Right atrium auricular region (tissue), 2 donors: Measurements from ENCODE around the gene DNASE2. TPM values are rescaled to one million over a fixed set of nuclear protein-coding genes. Genes with fewer than 3 reads are reported as not detected.

Experiments
- DNase-seq: peaks from one replicate; pipeline ENCODE4 v3.0.0-alpha.2; 2019; ENCODE audit warnings: low spot score
- H3K27ac ChIP-seq, 2 donors: fragments of 200-600 bp; sonication (generic); 1 replicate in 1 of 2; 2 replicates in 1 of 2; pipeline ENCODE4 v1.5.1; 2016 to 2019
- H3K27me3 ChIP-seq, 2 donors: fragments of 200-600 bp; sonication (generic); one replicate each; pipeline versions ENCODE4 v1.5.1 to v1.6.0; 2017 to 2019
- H3K36me3 ChIP-seq: fragments of 200-600 bp; sonication (generic); one replicate; pipeline ENCODE4 v1.5.1; 2016
- H3K4me1 ChIP-seq, 2 donors: fragments of 200-600 bp; sonication (generic); one replicate each; pipeline versions ENCODE4 v1.5.1 to v1.6.0; 2017 to 2019
- H3K4me3 ChIP-seq, 2 donors: fragments of 200-600 bp; sonication (generic); 1 replicate in 1 of 2; 2 replicates in 1 of 2; pipeline ENCODE4 v1.5.1; 2017 to 2019; ENCODE audit warnings: mild to moderate bottlenecking in 1 of 2, moderate library complexity in 1 of 2
- H3K9me3 ChIP-seq, 2 donors: fragments of 200-600 bp; sonication (generic); one replicate each; pipeline ENCODE4 v1.5.1; 2019
- total RNA-seq, 2 donors: library from RNA; depleted of rRNA; stranded (reverse); fragments of >200 nt; gene quantifications; one replicate each; pipeline ENCODE4 v1.1.0, GENCODE V29; 2016
- TF ChIP-seq, protein P1 (sequence below), 2 donors: fragments of 200-600 bp; sonication (generic); IDR thresholded peaks; one replicate each; pipeline ENCODE4 v1.5.1; 2019; ENCODE audit warnings: antibody characterized with exemption in 2 of 2

Gene DNASE2
- total RNA-seq, 2 donors from 2014 or later: 24.2 to 24.9 TPM

DNA sequence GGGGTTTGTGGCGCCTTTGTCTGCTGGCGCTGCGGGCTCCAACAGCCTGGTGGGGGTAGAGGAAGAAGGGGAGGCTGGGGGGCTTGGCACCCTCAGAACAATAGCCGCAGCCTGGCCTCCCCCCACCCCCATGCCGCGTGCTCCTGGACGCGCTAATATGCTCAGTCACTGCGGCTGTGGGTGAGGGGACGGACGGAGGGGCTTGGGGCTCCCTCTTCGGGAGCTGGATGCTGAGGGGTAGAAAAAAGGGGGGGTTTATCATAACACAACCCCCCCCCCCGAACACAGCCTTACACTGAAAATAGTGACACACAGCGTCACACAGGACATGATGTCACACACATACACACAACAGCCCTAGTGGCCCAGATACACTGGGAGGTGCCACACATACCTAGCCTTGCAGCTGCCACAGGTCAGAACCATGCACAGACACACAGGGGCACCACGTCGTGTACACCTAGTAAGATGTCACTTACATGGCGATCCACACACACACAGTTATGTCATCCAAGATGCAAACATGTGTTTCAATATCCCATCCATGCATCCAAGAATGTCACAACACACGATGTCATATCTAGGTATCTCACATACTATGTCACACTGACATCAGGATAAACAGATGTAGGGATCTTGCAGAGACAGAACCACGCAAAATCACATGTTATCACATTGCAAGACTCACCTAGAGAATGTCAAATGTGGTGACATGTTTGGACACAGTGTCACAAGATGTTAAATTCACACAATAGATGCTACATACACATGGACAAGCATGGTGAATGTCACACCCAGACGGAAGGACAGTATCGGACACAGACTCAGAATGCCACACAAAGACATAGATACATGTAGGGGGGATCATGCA lies 42.1 kb downstream of the DNASE2 start:
- Histone ChIP-seq H3K36me3 (no peaks in the 10 kb centered on the region), H3K4me3 (peak overlapping the region in 1 of 2 donors; percentile 42), H3K27me3 (peaks cover 38 to 61% of the 10 kb centered on the region in 2 donors), H3K9me3 (no peaks in the 10 kb centered on the region), H3K4me1 (peaks cover 0 to 31% of the 10 kb centered on the region in 2 donors), H3K27ac (no peak overlapping the region)
- DNase-seq: no peak
- TF ChIP-seq, protein P1, sequence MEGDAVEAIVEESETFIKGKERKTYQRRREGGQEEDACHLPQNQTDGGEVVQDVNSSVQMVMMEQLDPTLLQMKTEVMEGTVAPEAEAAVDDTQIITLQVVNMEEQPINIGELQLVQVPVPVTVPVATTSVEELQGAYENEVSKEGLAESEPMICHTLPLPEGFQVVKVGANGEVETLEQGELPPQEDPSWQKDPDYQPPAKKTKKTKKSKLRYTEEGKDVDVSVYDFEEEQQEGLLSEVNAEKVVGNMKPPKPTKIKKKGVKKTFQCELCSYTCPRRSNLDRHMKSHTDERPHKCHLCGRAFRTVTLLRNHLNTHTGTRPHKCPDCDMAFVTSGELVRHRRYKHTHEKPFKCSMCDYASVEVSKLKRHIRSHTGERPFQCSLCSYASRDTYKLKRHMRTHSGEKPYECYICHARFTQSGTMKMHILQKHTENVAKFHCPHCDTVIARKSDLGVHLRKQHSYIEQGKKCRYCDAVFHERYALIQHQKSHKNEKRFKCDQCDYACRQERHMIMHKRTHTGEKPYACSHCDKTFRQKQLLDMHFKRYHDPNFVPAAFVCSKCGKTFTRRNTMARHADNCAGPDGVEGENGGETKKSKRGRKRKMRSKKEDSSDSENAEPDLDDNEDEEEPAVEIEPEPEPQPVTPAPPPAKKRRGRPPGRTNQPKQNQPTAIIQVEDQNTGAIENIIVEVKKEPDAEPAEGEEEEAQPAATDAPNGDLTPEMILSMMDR (IDR thresholded peaks at IDR 0.05): no peak

DNA sequence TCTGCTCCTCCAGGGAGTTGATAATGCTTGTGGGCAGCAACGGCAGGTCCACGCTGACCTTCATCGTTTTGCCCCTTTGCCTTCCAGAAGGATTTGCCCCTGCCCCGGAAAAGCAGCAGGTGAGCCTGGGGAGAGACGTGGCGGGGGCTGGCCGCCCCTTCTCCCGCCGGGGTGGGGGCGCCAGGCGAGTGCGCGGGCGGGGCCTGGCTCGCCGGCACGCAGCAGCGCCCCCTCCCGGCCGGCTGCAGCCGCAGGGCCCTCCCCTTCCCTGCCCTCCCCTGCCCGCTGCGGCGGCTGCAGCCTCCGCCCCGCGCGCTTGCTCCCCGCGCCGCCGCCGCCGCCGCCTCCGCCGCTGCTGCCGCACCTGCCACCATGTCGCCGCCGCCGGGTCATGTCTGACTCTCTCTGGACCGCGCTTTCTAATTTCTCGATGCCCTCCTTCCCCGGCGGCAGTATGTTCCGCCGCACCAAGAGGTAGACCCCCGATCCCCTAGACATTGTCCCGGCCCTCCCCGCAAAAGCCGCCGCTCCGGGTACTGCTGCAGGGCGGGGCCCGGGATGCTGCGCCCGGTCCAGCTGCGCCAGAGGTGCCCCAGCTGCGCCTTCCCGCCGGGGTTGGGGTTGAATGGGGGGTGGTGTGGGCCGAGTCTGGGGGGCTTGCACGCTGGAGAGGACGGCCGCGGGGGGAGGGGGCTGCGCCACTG lies 42.9 kb downstream of the DNASE2 start, which contains the start of gene MAST1:
Gene MAST1, plus strand, starts transcription at position 334 of the 704 bp plus-strand sequence. Its CDS starts 58 bp downstream, at position 392.
- Histone ChIP-seq H3K36me3 (no peaks in the 10 kb centered on the region), H3K9me3 (no peaks in the 10 kb centered on the region), H3K27me3 (peaks cover 42 to 67% of the 10 kb centered on the region in 2 donors), H3K27ac (no peak within 1 kb of the TSS), H3K4me1 (peaks cover 0 to 39% of the 10 kb centered on the region in 2 donors), H3K4me3 (peak within 1 kb of the TSS in 1 of 2 donors; percentile 42)
- DNase-seq: no peak
- TF ChIP-seq, protein P1 (IDR thresholded peaks at IDR 0.05): peak; percentile 49 to 58

DNA sequence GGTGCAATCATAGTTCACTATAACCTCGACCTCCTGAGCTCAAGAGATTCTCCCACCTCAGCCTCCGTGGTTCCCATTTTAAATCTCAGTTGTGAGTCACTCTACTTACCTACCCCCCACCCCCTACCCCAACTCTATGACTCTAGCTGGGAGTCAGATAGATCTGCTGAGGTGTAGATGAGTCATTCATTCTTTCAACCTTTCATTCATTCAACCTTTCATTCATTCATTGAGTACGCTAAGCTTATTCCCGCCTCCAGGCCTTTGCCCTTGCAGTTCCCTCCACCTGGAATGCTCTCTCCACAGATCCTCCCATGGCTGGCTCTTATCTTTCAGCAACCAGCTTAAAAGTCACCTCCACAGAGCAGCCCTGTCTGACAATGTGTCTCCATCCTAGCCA lies 44.0 kb downstream of the DNASE2 start:
- Histone ChIP-seq H3K27ac (no peak overlapping the region), H3K4me3 (no peak overlapping the region), H3K9me3 (no peaks in the 10 kb centered on the region), H3K36me3 (no peaks in the 10 kb centered on the region), H3K4me1 (peaks cover 0 to 49% of the 10 kb centered on the region in 2 donors), H3K27me3 (peaks cover 52 to 76% of the 10 kb centered on the region in 2 donors)
- DNase-seq: no peak
- TF ChIP-seq, protein P1 (IDR thresholded peaks at IDR 0.05): no peak

DNA sequence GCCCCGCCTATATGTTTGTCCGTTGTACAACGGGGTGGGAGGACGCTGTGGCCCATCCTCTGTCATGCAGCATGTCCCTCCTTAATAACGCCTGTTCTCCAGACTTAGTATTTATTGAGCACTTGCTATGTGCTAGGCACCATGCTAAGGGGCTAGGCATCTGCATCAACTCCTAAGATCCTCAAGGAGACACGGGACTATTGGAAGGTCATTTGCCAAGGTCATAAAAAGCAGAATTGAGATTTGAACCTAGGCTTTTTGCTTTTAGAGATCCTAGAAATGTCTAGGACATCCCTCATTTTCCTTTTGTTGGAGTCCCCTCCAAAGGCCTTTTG lies 44.8 kb downstream of the DNASE2 start:
- TF ChIP-seq, protein P1 (IDR thresholded peaks at IDR 0.05): no peak
- Histone ChIP-seq H3K4me3 (no peak overlapping the region), H3K36me3 (no peaks in the 10 kb centered on the region), H3K4me1 (peaks cover 0 to 49% of the 10 kb centered on the region in 2 donors), H3K27ac (no peak overlapping the region), H3K27me3 (peaks cover 53 to 70% of the 10 kb centered on the region in 2 donors), H3K9me3 (no peaks in the 10 kb centered on the region)
- no peak for DNase-seq

DNA sequence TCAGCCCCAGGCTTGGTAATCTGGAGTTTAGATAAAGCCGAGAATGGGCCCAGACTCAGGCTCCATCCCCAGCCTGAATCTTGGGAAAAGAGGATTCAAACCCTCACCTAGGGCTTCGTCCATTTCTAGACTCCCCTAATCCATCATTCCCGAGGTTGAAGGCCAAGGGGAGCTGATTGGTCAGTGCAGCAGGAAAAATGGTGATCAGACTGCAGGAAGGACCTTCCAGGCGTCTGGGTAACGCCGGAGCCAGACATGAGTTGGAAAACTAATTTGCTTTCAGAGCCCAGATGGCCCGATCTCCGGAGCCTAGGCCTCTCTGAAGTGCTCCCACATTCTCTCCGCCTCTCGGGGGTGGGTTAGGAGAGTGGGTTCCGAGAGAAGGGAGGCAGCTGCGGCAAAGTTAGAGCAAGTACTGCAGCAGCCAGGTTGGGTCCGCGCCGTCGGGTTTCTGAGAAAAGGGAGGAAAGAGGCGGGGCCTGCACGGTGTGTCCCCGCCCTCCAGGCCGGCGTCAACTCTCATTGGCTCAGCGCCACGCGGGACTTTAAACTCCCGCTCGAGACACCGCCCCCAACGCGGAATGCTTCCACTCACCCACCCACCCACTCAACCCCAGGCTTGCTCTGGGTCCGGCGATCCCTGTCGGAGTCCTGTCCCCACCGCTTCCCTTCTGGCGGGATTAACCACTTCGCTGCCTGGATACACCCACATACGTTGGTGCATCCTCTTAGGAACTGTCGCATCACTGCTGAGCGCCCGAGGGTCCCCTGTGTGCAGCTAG lies 46.1 kb downstream of the DNASE2 start:
- H3K4me3 ChIP-seq: no peak overlapping the region
- no peak overlapping the region for H3K27ac ChIP-seq
- H3K9me3 ChIP-seq: no peaks in the 10 kb centered on the region
- H3K4me1 ChIP-seq: peaks cover 0 to 39% of the 10 kb centered on the region in 2 donors
- TF ChIP-seq, protein P1 (IDR thresholded peaks at IDR 0.05): no peak
- H3K36me3 ChIP-seq: no peaks in the 10 kb centered on the region
- DNase-seq: no peak
- H3K27me3 ChIP-seq: peaks cover 45 to 63% of the 10 kb centered on the region in 2 donors
